Medulla oblongata (tissue), 1 donor: ENCODE measurements around the gene XPNPEP2.

Source experiments
- DNase-seq: peaks from one replicate; pipeline ENCODE4 v3.0.0-alpha.2; 2015; ENCODE audit errors: extremely low spot score

Gene XPNPEP2, protein sequence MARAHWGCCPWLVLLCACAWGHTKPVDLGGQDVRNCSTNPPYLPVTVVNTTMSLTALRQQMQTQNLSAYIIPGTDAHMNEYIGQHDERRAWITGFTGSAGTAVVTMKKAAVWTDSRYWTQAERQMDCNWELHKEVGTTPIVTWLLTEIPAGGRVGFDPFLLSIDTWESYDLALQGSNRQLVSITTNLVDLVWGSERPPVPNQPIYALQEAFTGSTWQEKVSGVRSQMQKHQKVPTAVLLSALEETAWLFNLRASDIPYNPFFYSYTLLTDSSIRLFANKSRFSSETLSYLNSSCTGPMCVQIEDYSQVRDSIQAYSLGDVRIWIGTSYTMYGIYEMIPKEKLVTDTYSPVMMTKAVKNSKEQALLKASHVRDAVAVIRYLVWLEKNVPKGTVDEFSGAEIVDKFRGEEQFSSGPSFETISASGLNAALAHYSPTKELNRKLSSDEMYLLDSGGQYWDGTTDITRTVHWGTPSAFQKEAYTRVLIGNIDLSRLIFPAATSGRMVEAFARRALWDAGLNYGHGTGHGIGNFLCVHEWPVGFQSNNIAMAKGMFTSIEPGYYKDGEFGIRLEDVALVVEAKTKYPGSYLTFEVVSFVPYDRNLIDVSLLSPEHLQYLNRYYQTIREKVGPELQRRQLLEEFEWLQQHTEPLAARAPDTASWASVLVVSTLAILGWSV

DNA sequence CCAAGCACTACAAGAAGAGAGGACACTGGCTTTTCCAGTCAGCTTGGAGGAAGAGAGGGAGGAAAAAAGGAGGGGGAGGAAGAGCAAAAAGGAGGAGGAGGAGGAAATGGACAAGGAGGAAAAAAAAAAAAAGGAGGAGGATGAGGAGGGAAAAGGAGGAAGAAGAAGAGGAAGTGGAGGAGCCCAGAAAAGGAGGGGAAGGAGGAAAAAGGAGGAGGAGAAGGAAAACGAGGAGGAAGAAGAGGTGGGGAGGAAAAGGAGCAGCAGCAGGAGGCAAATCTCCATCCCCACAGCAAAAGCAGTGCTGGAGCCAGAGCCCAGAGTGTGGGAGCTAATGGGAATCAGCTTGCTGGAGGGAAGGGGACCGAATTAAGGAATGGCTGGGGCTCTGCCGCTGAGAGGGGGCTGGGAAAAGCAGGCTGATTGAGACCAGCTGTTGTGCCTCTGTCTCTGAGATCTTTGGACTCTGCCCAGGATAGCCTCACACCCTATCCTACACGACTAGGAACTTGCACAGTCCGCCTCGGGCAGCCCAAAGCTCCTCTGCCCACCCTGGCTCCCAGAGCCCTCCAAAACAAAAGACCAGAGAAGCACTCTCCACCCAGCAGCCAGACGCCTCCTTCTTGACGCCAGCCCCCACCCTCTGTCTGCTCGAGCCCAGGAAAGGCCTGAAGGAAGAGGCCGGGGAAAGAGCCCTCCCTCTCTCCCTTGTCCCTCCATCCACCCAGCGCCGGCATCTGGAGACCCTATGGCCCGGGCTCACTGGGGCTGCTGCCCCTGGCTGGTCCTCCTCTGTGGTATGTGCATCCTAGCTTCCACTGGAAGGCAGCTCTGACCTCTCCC, at the start of gene XPNPEP2:
TSS of gene XPNPEP2 (plus strand) at position 514 of the 843 bp plus-strand sequence. CDS start at position 749, 235 bp downstream.
- no peak for DNase-seq

DNA sequence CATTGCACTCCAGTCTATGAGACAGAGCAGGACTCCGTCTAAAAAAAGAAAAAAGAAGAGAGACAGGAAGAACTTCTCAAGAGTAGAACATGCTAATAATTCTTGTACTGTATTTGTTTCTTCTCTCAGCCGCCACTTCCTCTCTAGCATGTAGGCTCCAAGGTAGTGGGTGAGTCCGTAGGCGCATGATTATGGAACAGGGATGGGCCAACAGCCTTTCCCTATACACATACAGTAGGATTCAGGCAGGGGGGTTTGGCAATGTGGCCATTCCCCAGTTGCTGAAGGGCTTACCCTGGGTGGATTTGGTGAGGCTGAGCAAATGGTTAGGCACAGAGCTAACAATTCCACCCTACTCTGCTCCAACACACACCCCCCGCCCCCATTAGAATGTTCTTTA, 49.0 kb upstream of the XPNPEP2 start:
- DNase-seq = no peak

DNA sequence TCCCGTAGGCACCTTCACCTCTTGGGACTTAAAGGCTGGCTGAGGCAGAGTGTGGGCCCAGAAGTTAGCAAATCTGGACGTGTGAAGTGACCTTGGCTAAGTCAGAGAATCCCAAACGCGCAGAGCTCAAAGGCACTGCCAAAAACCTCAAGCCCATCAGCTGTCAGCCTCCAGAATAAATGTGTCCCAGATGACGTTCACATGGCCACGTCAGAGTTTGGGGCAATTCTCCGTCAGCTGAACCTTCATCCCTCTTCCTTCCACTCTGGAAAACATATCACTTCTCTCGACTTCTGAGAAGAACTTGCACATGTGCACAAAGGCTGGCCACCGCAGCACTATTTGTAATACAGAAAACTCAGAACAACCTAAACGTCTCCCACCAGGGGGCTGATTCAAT, 48.3 kb upstream of the XPNPEP2 start:
- DNase-seq = no peak

DNA sequence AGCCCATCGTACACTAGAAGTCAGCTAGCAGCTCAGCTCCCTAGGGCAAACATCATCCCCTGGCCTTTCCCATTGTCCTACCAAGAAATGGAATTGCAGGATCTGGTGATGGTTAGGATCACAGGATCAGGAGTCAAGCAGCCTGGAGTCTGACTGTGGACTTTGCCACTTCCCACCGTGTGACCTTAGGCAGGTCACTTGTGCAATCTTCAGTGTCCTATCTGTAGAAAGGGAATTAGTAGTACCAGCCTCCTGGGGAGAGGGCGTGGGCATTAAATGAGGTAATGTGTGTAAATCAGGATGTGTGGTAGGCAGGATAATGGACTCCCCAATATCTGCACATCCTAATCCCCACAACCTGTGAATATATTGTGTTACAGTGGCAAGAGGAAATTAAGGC, 45.4 kb upstream of the XPNPEP2 start:
- no peak for DNase-seq

DNA sequence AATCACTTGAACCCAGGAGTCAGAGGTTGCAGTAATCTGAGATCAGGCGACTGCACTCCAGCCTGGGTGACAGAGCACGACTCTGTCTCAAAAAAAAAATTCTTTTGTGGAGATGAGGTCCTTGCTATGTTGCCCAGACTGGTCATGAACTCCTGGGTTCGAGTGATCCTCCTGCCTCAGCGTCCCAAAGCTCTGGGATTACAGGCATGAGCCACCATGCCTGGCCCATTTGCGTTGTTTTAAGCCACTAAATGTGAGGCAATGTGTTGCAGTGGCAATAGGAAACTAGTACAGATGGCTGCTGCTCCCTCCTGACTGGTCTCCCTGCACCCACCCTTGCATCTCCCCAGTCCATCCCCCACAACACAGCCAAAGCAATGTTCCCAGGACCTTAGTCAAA, 44.0 kb upstream of the XPNPEP2 start:
- no peak for DNase-seq

DNA sequence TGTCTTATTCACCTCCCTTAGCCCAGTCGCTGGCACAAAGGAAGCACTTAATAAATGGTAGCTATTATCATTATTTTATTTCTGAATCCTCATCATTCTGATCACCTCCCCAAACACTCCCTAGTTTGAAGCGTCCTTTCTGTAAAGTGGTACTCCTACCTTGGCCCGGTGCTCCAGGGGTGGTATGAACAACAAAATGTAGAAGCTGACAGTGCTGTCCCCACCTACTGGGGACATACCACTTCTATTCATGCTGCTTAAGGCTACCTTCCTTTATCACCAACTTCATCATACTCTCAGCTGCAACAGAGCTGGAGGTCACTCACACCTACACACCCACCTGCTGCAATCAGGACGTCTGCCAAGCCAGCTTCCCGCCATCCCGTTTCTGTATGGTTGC, 43.2 kb upstream of the XPNPEP2 start:
- no peak for DNase-seq

DNA sequence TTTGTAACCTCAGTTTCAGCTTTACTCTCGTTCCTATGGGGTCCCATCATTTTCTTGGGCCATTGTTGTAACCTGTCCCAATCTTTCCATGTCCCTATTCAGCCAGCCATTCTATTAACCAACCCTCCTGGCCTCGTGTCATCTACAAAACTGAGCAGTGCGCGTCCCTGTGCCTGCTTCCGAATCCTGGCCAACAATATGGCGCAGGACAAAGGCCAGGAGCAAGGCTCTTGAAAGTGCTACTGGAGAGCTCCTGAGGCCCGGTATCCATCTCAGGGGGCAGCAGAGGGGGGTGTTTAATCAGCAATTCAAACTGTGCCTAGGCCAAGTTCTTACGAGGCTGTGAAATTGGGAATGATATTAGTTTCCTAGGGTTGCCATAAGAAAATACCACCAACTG, 42.8 kb upstream of the XPNPEP2 start:
- no peak for DNase-seq

DNA sequence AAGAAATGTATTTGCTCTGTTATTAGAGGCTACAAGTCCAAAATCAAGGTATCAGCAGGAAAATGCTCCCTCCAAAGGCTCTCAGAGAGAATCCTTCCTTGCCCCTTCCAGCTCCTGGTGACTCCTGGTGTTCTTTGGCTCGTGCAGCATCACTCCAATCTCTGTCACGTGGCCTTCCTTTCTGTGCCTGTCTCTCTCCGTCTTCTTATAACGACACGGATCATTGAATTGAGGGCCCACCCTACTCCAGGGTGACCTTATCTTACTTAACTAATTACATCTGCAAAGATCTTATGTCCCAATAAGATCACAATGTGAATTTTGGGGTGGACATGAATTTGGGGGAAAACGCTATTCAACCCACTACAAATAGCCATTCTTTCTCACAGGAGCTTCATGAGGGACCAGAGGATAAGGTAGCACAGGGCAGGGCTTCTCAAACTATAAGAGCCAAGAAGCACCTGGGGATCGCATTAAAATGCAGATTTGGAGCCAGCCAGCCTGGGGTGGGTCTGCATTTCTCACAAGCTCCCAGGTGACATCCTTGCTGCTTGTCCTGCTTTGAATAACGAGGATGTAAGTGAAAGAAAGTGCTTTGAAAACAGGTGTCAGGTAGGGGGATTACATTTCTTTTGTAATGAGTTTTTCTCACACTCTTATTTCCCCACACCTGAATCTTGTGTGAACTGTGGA, 42.2 kb upstream of the XPNPEP2 start:
- DNase-seq = no peak

DNA sequence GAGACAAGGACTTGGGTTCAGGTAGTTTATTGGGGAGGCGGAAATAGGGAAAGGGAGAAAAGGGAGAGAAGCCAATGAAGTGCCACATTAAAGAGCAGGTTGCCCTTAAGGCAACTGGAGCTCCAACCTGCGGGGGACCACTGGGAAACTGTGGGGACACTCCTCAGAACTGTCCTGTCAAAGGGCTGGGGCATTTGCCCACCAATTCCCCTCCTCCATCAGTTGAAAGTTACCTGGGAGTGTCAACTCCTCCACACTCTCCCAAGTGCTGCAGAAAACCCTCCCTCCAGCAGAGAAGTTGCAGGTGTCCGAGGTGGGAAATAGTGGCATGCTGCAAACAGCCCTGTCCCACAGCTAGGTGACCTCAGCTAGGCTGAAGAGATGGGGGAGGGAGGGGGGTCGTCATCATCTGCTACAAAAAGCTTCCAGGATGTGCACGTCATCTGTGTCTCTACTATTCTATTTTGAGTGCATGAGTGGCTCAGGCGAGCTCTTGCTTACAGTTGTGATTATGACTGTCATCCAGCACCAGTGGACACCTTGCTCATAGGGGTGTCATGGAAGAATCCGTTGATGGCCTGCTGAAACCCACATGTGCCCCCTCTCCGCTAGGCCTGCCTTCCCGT, 41.5 kb upstream of the XPNPEP2 start:
- no peak for DNase-seq

DNA sequence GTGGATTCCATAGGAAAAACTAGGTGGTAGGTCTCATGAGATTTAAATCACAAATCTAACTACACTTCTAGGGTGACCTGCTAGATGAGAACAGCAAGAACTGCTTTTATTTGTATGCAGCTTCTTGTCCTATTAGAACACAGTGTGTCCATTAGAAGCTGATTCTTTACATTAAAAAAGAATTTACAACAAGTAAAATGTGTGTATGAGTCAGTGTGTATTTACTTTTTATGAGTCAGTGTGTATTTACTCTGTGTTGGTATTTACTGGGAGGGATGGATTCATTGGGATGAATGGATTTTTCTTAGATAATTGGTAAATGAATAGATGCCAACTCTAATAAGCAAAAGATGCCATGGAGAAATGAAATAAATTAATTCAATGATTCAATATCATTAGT, 40.6 kb upstream of the XPNPEP2 start:
- no peak for DNase-seq

DNA sequence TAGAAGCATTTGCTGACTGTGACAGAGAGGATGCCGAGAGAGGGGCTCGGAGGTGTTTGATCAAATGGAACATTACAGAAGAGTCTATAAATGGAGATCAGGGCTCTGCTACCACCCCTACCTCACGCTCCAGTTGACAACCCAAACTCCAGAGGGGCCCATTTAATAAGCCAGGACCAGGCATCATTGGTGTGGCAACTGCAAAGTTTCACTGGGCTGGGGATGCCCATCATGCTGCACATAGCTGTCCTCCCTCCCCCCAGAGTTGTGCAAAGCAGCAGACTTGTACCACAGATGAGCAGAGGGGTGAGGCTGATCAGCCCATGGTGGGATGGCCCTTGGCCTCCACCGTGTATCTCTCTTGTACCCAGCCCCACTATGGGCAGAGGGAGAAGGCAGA, 38.2 kb upstream of the XPNPEP2 start:
- no peak for DNase-seq

DNA sequence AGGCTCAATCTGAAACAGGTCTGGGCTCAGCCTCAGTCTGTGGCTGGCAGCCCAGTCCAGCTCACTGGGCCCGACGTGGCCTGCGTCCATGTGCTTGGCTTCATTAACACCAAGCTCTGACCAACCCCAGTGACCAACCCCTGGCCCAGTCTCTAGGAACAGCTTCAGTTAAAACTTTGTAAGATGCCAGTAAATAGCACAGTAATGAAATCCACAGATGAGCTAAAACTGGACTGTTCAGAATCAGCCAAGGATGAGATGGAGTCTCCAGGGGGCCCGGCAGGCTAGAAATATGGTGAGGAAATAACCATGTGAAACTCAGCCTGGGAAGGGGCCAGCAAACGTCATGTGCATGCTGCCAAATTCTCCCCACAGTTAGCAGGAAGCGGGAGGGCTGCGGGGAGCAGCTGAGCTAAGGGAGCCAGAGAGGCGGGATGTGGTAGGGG, 37.1 kb upstream of the XPNPEP2 start:
- DNase-seq = peak; percentile 49

DNA sequence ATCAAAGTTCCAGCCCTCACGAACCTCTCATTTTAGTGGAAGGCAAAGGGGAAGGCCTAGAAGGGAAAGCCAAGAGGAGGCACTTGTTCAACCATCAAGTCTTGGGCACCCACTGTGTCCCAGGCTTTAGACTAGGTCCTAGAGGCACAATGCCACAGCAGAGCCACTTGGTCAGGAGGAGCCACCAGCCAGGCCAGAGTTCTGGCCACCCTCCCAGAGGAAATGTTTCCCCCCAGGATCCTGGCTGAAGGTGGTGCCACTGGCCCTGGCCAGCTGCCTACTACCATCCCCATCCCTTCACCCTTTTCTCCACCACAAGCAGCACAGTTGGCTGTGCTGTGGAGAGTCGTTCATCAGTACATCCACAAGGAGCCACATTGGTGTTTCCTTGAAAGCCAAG, 34.3 kb upstream of the XPNPEP2 start:
- no peak for DNase-seq

DNA sequence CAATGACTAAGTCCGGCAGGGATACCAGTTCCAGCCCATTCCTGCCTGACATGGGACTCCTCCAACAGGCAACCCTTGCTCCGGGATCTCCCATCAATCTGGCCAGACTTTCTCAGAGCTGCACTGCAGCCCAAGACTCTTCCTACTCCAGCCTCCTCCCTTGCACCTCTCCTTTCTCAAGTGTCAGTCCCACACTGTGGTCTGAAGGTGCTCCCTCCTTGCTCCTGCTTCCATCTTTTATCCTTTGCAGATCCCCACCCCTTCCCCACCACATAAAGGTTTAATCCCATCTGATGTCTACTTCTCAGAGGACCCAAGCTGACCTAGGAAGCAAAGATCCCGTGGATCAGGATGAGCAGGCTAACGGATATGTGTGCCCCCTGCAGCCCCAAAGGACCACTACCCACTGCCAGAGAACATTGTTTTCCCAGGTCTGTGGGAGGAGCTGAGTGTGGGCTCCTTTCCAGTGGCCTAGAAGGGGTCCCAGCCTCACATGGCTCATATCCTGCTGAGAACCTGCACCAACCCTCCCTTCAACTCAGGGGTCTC, 33.3 kb upstream of the XPNPEP2 start:
- DNase-seq = no peak

DNA sequence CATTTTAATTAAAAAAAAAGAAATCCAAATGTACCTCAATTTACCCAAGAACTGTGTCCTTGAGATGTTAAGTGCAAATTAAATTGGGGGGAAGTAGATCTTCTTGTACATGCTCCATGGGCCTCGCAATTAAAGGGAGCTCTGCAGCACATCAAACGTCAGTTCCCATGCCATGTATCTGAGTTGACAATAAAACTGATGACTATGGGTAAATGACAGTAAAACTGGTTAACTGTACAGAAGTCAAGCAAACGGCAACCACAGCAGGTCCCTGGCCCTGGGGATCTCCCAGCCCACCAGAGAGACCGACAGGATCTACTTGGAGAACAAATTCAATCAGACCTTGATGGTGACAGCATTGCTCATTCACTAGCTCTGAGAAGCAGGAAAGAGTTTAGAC, 32.8 kb upstream of the XPNPEP2 start:
- no peak for DNase-seq

DNA sequence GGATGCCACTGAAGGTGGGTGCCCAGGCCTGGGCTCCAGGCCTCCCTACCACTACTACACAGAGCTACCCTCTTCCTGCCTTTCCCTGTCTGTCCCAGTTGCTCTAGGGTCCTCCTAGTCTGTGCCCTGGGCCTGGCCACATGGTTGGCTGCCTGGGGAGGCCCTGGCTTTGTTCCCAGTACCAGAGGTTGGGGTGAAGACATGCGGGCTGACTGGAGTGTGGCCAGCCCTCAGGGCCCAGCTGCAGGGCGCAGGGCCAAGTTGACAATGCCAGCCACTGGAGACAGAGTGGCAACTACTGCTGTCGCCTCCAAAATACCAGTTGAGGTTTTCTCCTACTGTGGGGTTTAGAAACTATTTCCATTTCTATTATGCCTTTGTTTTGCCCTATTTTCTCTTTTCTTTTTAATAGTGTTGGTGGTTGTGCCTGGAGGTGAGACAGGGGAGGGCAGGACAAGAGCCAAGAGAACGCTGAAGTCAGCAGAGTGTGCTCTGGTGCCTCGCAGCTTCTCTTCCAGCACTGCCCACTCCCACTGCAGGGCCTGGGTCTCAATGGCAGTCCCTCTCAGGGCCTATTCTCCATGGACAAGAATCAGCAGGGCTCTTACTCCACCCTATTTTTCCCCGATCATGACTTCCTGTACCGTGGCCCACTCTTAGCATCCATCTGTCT, 32.2 kb upstream of the XPNPEP2 start:
- peak; percentile 75 for DNase-seq

DNA sequence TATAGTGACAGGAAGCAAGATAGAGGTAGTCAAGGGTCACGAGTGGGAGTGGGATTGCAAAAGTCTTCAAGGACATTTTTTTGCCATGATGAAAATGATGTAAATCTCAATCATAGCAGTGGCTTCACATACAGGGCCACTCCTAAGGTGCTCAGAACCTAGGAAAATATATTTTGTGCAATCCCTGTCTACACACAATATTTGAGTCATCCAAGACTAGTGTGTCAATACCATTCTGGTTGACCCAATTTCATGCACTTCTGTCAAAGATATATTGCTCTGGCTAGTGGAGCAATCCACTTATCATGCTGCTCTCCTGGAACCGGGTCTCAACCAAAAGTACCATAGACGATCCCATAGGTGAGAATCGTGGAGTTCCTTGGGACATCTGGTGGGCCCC, 24.2 kb upstream of the XPNPEP2 start:
- no peak for DNase-seq

DNA sequence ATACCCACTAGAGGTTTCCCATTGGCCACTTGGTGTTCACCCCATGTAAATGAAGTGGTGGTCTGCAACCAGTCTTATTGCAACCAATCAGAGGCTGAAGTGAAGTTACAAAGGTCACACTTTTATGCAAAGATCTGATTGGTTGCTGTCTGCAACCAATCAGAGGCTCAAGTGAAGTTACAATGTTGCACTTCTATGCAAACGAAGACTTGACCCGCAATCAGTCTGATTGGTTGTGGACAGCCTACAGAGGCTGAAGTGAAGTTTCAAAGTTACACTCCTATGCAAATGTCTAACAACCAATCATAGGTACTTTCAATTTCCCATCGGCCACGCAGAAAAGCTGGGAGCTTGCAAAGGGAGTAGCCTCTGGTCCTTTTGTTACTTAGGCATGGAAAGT, 22.3 kb upstream of the XPNPEP2 start:
- DNase-seq = no peak

DNA sequence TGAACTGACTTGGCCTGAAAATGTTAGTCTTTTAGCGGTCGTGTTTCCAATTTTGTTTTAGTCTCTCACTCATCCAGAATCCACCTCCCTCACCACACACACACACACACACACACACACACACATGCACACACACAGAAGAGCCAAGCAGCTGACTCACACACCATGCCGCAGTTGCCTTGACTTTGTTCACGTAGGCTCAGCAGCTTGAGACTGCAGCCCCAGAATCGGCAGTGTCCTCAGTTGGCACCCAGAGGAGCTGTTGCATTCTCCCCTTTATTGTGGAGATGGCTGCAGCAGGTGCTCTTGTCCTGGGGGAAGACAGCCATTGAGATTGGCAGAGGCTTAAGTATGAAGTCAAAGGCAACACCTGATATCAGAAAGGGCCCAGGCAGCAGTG, 20.9 kb upstream of the XPNPEP2 start:
- no peak for DNase-seq

DNA sequence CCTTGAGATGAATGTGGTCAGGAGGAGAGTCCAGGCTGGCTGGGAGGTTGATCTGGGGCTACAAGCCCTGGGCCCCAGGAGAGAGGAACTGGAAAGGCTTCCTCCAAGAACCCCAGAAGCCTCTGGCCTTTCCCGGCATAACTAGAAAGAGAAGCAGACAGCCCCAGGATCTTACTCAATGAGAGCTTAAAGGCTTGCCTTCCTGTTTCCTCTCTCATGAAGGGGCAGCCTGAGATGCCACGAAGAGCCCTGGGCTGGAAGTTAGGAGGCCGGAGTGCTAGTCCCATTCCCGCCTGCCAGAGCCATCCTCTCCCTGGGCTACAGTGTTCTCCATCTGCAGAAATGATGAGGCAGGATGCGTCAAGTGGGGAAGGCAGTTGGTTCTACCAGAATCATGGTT, 20.1 kb upstream of the XPNPEP2 start:
- DNase-seq = no peak

DNA sequence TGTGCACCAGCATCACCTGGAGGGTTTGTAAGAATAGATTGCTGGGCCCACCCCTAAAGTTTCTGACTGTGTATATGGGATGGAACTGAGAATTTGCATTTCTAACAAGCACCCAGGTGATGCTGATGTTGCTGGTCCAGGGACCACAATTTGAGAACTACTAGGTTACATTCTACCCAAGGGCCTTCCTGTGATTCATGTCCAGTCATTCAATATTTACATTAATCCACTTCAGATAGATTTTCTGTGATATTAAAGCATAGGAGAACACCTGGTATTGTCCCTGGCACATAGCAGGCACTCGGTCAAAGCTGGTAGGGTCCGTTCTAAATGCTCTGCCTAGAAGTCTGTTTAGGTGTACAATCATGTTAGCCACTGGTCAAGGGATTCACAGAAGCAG, 19.5 kb upstream of the XPNPEP2 start:
- no peak for DNase-seq
